GM18505 (cell line): ENCODE data around the gene MEGF11.

Experiments
- ATAC-seq: cut with Tn5 transposase; IDR thresholded peaks from one replicate; pipeline ENCODE4 v1.9.1; 2021; ENCODE audit not compliant: unreplicated experiment
- POLR2A ChIP-seq: IDR thresholded peaks from 4 replicates; pipeline ENCODE4 v1.6.1; 2011; ENCODE audit warnings: borderline replicate concordance; ENCODE audit not compliant: insufficient read depth, insufficient read length; ENCODE audit errors: extremely low read depth

MEGF11 gene

GRCh38 chr15:66102563-66103292, 150.8 kb downstream of the MEGF11 start:
- TF ChIP-seq POLR2A: no peak

GRCh38 chr15:66101715-66102395, 151.7 kb downstream of the MEGF11 start:
- TF ChIP-seq POLR2A: no peak
- ATAC-seq: no peak

More at GRCh38 chr15:66102563-66103292, 150.8 kb downstream of the MEGF11 start:
- ATAC-seq: no peak

- no peak for ATAC-seq
- no peak for TF ChIP-seq POLR2A
Measured at GRCh38 chr15:66100761-66101160, 152.8 kb downstream of the MEGF11 start.

- ATAC-seq: no peak
- no peak for TF ChIP-seq POLR2A
Measured at GRCh38 chr15:66099950-66100671, 153.4 kb downstream of the MEGF11 start.

- no peak for TF ChIP-seq POLR2A
- ATAC-seq: no peak
Measured at GRCh38 chr15:66098022-66098363, 155.6 kb downstream of the MEGF11 start.

GRCh38 chr15:66097151-66098021, 156.2 kb downstream of the MEGF11 start:
- TF ChIP-seq POLR2A: no peak
- ATAC-seq: no peak

GRCh38 chr15:66096688-66097058, 156.9 kb downstream of the MEGF11 start:
- no peak for ATAC-seq
- TF ChIP-seq POLR2A: no peak

- no peak for TF ChIP-seq POLR2A
- no peak for ATAC-seq
Measured at GRCh38 chr15:66095871-66096687, 157.5 kb downstream of the MEGF11 start.

- ATAC-seq: no peak
- TF ChIP-seq POLR2A: no peak
Measured at GRCh38 chr15:66094331-66094730, 159.2 kb downstream of the MEGF11 start.

- no peak for ATAC-seq
- TF ChIP-seq POLR2A: no peak
Measured at GRCh38 chr15:66092053-66093016, 161.2 kb downstream of the MEGF11 start.

- no peak for TF ChIP-seq POLR2A
- ATAC-seq: no peak
Measured at GRCh38 chr15:66089509-66089908, 164.0 kb downstream of the MEGF11 start.
